Muscle of arm (tissue), 12 donors: ENCODE data around the gene ZNF593. TPM values are rescaled to one million over a fixed set of nuclear protein-coding genes. Genes with fewer than 3 reads are reported as not detected.

Source experiments
- DNase-seq: peaks from one replicate; pipeline ENCODE4 v3.0.0-alpha.2; 2013
- polyA plus RNA-seq, 12 donors: library from polyadenylated mRNA; unstranded; fragments of 120-200 nt; gene quantifications; one replicate each; pipeline ENCODE4 v1.2.1, GENCODE V29; 2013; ENCODE audit not compliant: insufficient read length in 12 of 12

Gene ZNF593
- polyA plus RNA-seq, 12 donors: 11.6 to 18.2 (median 14.3) TPM; not detected in 2

DNA sequence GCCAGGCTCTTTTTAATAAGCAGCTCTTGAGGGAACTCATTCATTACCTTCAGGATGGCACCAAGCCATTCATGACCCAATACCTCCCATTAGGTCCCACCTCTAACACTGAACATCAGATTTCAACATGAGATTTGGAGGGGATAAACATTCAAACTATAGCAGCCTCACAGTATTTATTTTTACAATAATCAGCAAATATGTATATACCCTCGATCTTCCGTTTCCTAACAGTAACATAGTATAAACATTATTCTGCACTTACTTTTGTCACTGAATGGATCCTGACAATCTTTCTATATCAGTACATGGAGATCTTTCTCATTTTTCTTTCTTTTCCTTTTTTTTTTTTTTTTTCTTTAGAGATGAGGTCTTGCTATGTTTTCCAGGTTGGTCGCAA, 26.1 kb downstream of the ZNF593 start:
- no peak for DNase-seq

DNA sequence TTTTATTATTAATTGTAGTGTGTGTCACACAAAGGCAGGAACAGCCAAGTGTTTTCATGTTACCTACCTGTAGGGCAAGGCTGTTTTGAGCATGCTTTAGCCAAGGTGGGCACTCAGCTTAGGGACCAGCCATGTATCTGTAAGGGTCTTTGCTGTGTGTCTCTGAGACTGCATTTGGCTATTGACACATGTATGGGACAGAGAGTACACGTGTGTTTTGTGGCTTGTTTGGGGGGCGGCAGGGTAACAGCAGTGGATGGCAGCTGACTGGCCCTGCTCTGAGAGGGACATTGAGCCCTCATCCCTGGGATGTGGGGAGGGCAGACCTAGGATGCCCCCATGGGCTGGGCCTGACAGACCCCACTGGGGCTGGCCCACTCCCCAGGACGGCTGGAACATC, 27.6 kb downstream of the ZNF593 start:
- no peak for DNase-seq

DNA sequence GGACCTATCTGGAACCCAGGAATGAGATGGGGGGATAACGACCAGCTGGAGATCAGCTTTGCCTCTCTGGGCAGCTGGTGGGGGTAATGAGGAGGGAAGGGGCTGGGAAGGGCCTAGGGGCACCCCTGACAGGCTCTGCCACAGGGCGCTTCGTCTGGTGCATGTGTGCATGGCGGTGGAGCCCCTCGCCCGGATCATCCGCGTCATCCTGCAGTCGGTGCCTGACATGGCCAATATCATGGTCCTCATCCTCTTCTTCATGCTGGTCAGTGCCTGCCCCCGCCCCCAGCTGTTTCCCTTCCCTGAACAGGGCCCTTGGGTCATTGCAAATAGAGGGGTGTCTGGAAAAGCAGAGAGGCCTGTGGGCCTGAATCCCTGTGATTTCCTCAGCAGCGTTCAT, 28.1 kb downstream of the ZNF593 start:
- no peak for DNase-seq

DNA sequence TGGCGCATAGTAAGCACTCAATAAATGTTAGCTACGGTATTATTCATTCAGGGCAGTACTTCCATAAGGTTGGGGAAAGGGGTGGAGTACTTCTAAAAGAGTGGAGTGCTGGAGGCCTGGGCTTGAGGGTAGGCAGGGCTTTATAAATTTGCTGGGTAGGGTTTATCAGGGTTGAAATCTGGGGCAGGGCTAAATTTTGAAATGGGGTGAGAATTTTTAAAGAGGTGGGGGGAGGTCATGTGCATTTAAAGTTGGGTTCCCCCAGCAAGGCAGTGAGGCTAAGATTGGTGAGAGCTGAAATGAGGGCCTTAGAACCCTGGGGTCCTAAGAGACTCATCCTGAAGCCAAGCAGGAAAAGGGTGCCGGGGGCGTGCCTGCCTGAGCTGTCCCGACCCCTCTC, 30.7 kb downstream of the ZNF593 start:
- DNase-seq: no peak

DNA sequence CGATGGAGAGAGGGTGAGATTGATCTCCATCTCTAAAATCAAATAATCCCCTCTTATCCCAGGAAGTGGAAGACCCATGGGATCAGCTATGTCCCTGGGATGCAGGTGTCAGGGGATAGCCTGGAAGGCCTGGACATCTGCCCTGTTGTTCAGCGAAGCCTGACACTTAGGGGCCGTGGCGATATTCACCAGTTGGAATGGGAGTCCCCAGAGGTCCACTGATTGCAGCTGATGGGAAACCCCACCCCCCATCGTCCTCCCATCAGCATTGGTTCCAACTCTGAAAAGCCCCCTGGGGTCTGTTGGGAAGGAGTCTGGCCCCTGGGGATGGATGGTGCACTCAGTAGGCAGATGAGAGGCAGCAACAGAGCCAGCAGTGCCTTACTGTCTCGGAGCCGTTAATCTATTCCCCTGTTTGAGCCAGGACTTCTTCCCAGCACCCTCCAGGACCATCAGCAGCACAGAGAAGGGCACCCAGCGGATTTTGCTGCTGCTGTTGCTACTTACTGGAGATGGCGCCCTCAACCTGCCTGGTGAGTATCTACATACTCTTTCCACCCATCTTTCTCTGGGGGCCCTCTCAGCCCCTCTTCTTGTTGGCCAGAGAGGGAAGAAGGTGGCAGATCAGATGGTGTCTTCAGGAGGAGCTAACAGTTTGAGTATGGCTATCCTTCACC, 34.1 kb downstream of the ZNF593 start:
- DNase-seq: no peak

DNA sequence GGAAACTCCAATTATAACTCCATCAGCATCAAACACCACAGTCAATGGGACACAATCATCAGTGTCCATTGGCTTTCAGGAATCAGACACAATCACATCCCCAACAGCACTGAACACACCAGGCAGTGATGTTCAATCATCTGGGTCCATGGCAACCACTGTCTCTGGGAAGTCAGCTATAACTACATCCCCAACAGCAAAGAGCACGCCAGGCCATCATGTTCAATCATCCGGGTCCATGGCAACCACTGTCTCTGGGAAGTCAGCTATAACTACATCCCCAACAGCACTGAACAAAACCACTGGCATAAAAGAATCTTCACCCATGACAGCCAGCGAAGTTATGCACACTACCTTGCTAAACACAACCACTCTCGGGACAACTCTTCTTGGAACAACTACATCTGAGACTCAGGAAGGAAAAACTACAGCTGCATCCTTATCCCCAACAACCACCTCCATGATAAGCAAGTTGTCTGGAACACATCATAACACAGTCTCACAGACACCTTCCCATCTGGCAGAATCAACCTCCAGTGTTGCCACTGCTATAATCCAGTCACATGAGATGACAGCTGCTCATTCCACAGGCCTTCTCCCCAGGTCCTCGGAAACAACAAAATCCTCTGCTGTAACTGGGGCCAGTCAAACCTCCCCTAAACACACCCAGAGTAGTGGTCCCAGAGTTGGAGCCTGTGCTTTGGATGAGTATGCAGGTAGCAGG, 40.6 kb downstream of the ZNF593 start:
- no peak for DNase-seq

DNA sequence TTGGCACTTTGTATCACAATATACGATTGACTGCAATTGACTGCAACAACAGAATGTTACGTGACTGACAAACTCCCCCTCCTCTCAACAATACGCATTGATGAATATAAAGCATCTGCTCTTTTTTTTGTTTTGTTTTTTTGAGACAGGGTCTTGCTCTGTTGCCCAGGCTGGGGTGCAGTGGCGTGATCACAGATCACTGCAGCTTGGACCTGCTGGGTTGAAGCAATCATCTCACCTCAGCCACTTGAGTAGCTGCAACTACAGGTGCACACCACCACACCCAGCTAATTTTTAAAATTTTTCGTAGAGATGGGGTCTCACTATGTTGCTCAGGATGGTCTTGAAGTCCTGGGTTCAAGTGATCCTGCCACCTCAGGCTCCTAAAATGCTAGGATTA, 43.0 kb downstream of the ZNF593 start:
- DNase-seq: no peak

DNA sequence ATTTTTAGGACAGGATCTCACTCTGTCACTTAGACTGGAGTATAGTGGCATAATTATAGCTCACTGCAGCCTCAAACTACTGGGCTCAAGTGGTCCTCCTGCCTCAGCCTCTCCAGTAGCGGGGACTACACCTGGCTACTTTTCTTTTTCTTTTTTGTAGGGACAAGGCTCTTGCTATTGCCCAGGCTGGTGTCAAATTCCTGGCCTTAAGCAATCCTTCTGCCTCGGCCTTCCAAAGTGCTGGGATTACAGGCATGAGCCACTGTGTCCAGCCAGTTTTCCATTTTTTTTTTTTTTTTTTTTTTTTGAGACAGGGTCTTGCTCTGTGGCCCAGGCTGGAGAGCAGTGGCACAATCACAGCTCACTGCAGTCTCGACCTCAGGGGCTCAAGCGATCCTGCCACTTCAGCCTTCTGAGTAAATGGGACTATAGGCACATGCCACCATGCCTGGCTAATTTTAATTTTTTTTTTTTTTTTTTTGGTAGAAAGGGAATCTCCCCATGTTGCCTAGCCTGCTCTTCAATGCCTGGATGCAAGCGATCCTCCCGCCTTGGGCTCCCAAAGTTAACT, 43.7 kb downstream of the ZNF593 start:
- no peak for DNase-seq

DNA sequence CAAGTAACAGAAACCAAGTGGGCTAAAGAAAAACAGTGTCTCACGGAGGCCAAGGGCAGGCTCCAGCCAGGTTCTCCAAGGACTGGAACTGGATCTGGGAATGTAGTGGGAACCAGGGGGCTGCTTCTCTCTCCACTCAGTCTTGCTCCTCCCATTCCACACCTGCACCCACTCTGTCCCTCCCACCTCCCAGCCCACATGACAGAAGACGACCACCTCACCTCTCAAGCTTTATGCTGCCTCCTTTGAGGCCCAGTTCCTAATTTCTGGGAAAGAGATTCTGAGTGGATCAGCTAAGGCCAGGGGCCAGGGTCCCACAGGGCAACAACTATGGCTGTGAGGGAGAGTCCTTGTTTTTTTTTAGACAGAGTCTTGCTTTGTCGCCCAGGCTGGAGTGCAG, 45.5 kb downstream of the ZNF593 start:
- DNase-seq: no peak

DNA sequence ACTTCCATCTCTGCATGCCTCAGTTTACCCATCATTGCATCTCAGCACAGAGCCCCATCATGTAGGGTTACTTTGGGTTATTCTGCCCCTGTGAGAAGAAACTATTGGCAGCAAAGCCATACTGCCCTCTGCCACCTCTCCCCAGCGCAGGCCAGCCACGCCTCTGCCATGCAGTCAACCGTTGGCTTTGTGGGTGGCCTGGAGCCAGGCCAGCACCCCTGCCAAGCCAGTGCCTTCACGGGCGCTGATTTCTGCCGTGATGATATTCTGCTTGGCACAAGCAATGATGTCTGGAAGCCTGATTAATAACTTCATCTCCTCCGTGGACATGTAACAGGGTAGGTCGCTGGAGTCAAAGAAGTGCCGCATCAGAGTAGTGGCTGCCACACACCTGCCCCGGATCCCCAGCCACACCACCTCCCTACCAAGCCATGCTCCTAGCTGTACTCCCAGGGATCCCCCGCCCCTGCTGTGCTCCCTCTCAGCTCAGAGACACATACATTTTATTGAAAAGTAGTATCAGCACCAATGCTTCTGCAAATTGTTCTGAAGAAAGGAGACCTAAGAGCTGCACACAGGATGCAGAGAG, 49.3 kb downstream of the ZNF593 start:
- DNase-seq: no peak

Other genes starting within 250 kb of the ZNF593 start
- gene PAFAH2, start 171.8 kb upstream of the ZNF593 start, polyA plus RNA-seq: 100 to 1,000 TPM in 2 of 12 donors, 10 to 100 TPM in 10; 29.4 to 316 (median 79.5) TPM
- gene EXTL1, start 148.1 kb upstream of the ZNF593 start, polyA plus RNA-seq: 1 to 10 TPM in 10 of 12 donors, not detected in 2; 1.3 to 5.8 (median 3.4) TPM
- 1 to 10 TPM in 4 of 12 donors, under 1 TPM in 6, not detected in 2; 0.08 to 1.8 (median 0.78) TPM for gene SLC30A2, start 123.8 kb upstream of the ZNF593 start, polyA plus RNA-seq
- 10 to 100 TPM in 11 of 12 donors, not detected in 1; 13.4 to 57.6 (median 38.9) TPM for gene TRIM63, start 102.3 kb upstream of the ZNF593 start, polyA plus RNA-seq
- 10 to 100 TPM in 1 of 12 donors, 1 to 10 TPM in 10, not detected in 1; 6.7 to 10.3 (median 7.6) TPM for gene PDIK1L, start 58.1 kb upstream of the ZNF593 start, polyA plus RNA-seq
- under 1 TPM in 10 of 12 donors, not detected in 2; 0.56 to 0.92 (median 0.77) TPM for gene FAM110D, start 10.8 kb upstream of the ZNF593 start, polyA plus RNA-seq
- gene C1orf232, start 945 bp upstream of the ZNF593 start, polyA plus RNA-seq: under 1 TPM in 1 of 12 donors, not detected in 11; 0.26 TPM
- 1 to 10 TPM in 8 of 12 donors, under 1 TPM in 2, not detected in 2; 0.49 to 2.1 (median 1.3) TPM for gene ZNF593OS, start 1.9 kb downstream of the ZNF593 start, polyA plus RNA-seq
- 10 to 100 TPM in 2 of 12 donors, 1 to 10 TPM in 9, not detected in 1; 1.7 to 13.5 (median 2.7) TPM for gene CNKSR1, start 7.6 kb downstream of the ZNF593 start, polyA plus RNA-seq
- gene CATSPER4, start 20.7 kb downstream of the ZNF593 start, polyA plus RNA-seq: under 1 TPM in 1 of 12 donors, not detected in 11; 0.08 TPM
- gene CEP85, start 64.3 kb downstream of the ZNF593 start, polyA plus RNA-seq: 10 to 100 TPM in 11 of 12 donors, not detected in 1; 21.0 to 34.8 (median 25.8) TPM
- 100 to 1,000 TPM in 2 of 12 donors, 10 to 100 TPM in 9, not detected in 1; 44.0 to 158 (median 54.0) TPM for gene SH3BGRL3, start 110.2 kb downstream of the ZNF593 start, polyA plus RNA-seq
- 10 to 100 TPM in 3 of 12 donors, 1 to 10 TPM in 8, not detected in 1; 5.3 to 20.5 (median 7.6) TPM for gene UBXN11, start 136.7 kb downstream of the ZNF593 start, polyA plus RNA-seq
- gene CD52, start 148.1 kb downstream of the ZNF593 start, polyA plus RNA-seq: 10 to 100 TPM in 1 of 12 donors, 1 to 10 TPM in 9, not detected in 2; 1.3 to 40.6 (median 2.1) TPM
- 10 to 100 TPM in 1 of 12 donors, 1 to 10 TPM in 2, under 1 TPM in 1, not detected in 8; 0.28 to 10.2 (median 2.3) TPM for gene CRYBG2, start 184.2 kb downstream of the ZNF593 start, polyA plus RNA-seq
- under 1 TPM in 1 of 12 donors, not detected in 11; 0.48 TPM for gene ZNF683, start 202.8 kb downstream of the ZNF593 start, polyA plus RNA-seq
- under 1 TPM in 2 of 12 donors, not detected in 10; 0.07 to 0.11 TPM for gene LIN28A, start 240.9 kb downstream of the ZNF593 start, polyA plus RNA-seq